Kidney (tissue), 14 donors: ENCODE results near the gene CPSF2. TPM values are rescaled to one million over a fixed set of nuclear protein-coding genes. Genes with fewer than 3 reads are reported as not detected.

Experiments used
- DNase-seq, 5 donors: peaks; one replicate each; pipeline ENCODE4 v3.0.0-alpha.2; 2013 to 2020
- FAIRE-seq: peaks from 2 replicates; lab custom pipeline; 2012; peaks lifted over from hg19 to GRCh38; lab: Jason Lieb, UNC
- H3K27ac ChIP-seq, 2 donors: one replicate each; pipeline ENCODE4 v1.7.0; 2013; ENCODE audit warnings: low read depth in 2 of 2, low read length in 2 of 2, inconsistent platforms in 1 of 2
- H3K27me3 ChIP-seq: one replicate; pipeline ENCODE4 v1.7.1; 2013; ENCODE audit warnings: low read length, inconsistent platforms; ENCODE audit not compliant: control insufficient read depth, insufficient read depth
- H3K36me3 ChIP-seq, 3 donors: one replicate each; pipeline versions ENCODE4 v1.7.0 to v1.7.1; 2013; ENCODE audit warnings: low read length in 3 of 3, control low read depth in 1 of 3, inconsistent platforms in 1 of 3; ENCODE audit not compliant: insufficient read depth in 3 of 3, control insufficient read depth in 2 of 3
- H3K4me1 ChIP-seq, 3 donors: one replicate each; pipeline versions ENCODE4 v1.7.0 to v1.7.1; 2013; ENCODE audit warnings: low read length in 3 of 3, inconsistent platforms in 1 of 3, low read depth in 1 of 3; ENCODE audit not compliant: control insufficient read depth in 2 of 3, insufficient read depth in 2 of 3
- H3K4me3 ChIP-seq, 3 donors: one replicate each; pipeline versions ENCODE4 v1.7.0 to v1.8.1; 2013; ENCODE audit warnings: low read length in 3 of 3, control low read depth in 1 of 3, inconsistent platforms in 1 of 3
- H3K9ac ChIP-seq, 3 donors: one replicate each; pipeline versions ENCODE4 v1.7.0 to v1.7.1; 2013; ENCODE audit warnings: low read length in 3 of 3, control low read depth in 1 of 3, inconsistent platforms in 1 of 3
- H3K9me3 ChIP-seq, 3 donors: one replicate each; pipeline versions ENCODE4 v1.7.0 to v1.7.1; 2013; ENCODE audit warnings: low read length in 3 of 3, control low read depth in 1 of 3, inconsistent platforms in 1 of 3; ENCODE audit not compliant: control insufficient read depth in 2 of 3, insufficient read depth in 1 of 3
- CTCF ChIP-seq: IDR thresholded peaks from 3 replicates; pipeline ENCODE4 v1.5.1; 2012; ENCODE audit warnings: mild to moderate bottlenecking, moderate library complexity, borderline replicate concordance; ENCODE audit not compliant: insufficient read depth; ENCODE audit errors: extremely low read depth
- intact Hi-C: fragments of 100-400 bp; cut with DNase I; formaldehyde crosslinking; loops from one replicate; pipeline ENCODE4 v1.11.1; 2022
- polyA plus RNA-seq: library from polyadenylated mRNA; stranded (reverse); fragments of 350-450 nt; fragmentation: Illumina TruSeq; extraction: RNeasy Lipid Tissue Mini Kit (QIAGEN cat#74804); gene quantifications from one replicate; pipeline ENCODE4 v1.2.3, GENCODE V29; 2014; ENCODE audit warnings: low read depth, low replicate concordance; ENCODE audit not compliant: insufficient read depth
- total RNA-seq: library from RNA; stranded (reverse); fragmentation: NEBNext Ultra II Directional; extraction: Animal tissue kit (Norgen Biotek cat#: 25700); gene quantifications from one replicate; pipeline ENCODE4 v1.2.1, GENCODE V29; 2021
- donor health status: control.
- donor health status: control.
- donor health status: control.
- donor health status: control.
- donor health status: control.
- donor health status: DM: yes; HTN: yes; CAD: no.
- donor health status: Normal renal cell carcinoma (clear cell type).

CPSF2 gene
- total and polyA plus RNA-seq, 2 donors from 2014 or later = 12.3 to 51.6 TPM

- Histone ChIP-seq H3K27ac (no peak overlapping the region), H3K9ac (no peak overlapping the region), H3K4me1 (no peaks in the 10 kb centered on the region), H3K4me3 (no peak overlapping the region), H3K27me3 (no peaks in the 10 kb centered on the region), H3K36me3 (peaks cover 11 to 31% (median 22%) of the 10 kb centered on the region in 3 donors), H3K9me3 (no peaks in the 10 kb centered on the region)
- no peak for FAIRE-seq
- no peak for DNase-seq
- TF ChIP-seq CTCF = no peak
- intact Hi-C loops = no loop called here
These were observed 32.6 kb downstream of the CPSF2 start for GRCh38 chr14:92154283-92154942.

DNA sequence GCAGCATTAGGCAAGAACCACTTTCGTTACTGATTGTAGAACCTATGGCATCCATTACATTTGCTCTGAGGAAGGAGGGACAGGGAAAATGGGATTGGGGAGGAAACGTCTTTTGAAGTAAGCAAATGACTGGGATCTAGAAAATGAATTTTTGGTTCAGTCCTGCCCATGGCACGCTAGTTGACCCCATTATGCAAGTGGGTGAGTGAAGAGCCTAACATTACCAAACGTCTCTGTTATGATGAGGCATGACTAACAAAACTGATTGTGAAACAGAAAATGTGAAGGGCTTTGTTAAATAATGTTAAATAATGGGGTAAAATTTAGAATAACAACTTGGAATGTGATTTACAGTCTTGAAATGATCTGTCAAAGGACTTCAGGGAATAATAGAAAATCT lies 38.9 kb downstream of the CPSF2 start:
- Histone ChIP-seq H3K4me3 (no peak overlapping the region), H3K27me3 (no peaks in the 10 kb centered on the region), H3K4me1 (no peaks in the 10 kb centered on the region), H3K36me3 (peaks cover 8 to 28% (median 24%) of the 10 kb centered on the region in 3 donors), H3K9me3 (peaks cover 0 to 2% (median 0%) of the 10 kb centered on the region in 3 donors), H3K27ac (no peak overlapping the region), H3K9ac (no peak overlapping the region)
- no peak for FAIRE-seq
- intact Hi-C loops = no loop called here
- TF ChIP-seq CTCF = no peak
- DNase-seq = no peak

DNA sequence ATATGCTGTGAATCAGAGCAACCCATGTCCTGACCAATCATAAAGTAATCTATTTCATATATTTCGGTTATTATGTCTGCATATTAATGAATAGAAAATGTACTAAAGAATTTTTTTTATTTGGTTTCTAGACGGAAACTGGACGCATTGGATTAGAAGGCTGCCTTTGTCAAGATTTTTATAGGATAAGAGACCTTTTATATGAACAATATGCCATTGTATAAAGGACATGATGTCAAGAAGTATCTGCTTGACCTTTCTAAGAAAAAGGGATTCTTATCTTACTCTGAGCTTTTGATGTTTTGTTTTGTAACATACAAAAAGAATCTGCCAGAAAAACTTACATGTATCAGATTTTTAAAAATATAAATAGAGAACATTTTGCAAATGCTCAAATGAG lies 39.8 kb downstream of the CPSF2 start:
- Histone ChIP-seq H3K27ac (no peak overlapping the region), H3K36me3 (peaks cover 8 to 24% (median 22%) of the 10 kb centered on the region in 3 donors), H3K27me3 (no peaks in the 10 kb centered on the region), H3K4me1 (no peaks in the 10 kb centered on the region), H3K4me3 (no peak overlapping the region), H3K9ac (no peak overlapping the region), H3K9me3 (peaks cover 0 to 2% (median 0%) of the 10 kb centered on the region in 3 donors)
- intact Hi-C loops = no loop called here
- TF ChIP-seq CTCF = no peak
- no peak for FAIRE-seq
- no peak for DNase-seq
